GM23338 (cell line): ENCODE measurements around the gene COL4A6.

Experiments
- CREB1 ChIP-seq: fragments of 250-450 bp; sonication (Bioruptor Pico); IDR thresholded peaks from 2 replicates; pipeline ENCODE4 v1.5.0; 2020; ENCODE audit warnings: low read depth, mild to moderate bottlenecking, moderate library complexity
- CTCF ChIP-seq, 2 experiments: fragments of 200-600 bp in 1 of 2; sonication (generic) in 1 of 2; conservative IDR thresholded peaks; 2 replicates each; pipeline versions ENCODE4 v1.5.1 to v1.6.1; 2016 to 2017; ENCODE audit warnings: antibody characterized with exemption in 2 of 2, low read depth in 2 of 2, mild to moderate bottlenecking in 2 of 2, moderate library complexity in 1 of 2
- ETS1 ChIP-seq: IDR thresholded peaks from 2 replicates; pipeline ENCODE4 v1.6.1; 2016; ENCODE audit warnings: antibody characterized with exemption
- EZH2 ChIP-seq: fragments of 200-600 bp; sonication (generic); IDR thresholded peaks from one replicate; pipeline ENCODE4 v1.8.0; 2017; ENCODE audit warnings: antibody characterized with exemption, mild to moderate bottlenecking, low read depth; ENCODE audit not compliant: unreplicated experiment
- EZH2phosphoT487 ChIP-seq: fragments of 200-600 bp; sonication (generic); IDR thresholded peaks from one replicate; pipeline ENCODE4 v1.8.1; 2018; ENCODE audit warnings: antibody characterized with exemption; ENCODE audit not compliant: unreplicated experiment
- JUNB ChIP-seq: IDR thresholded peaks from one replicate; pipeline ENCODE4 v1.6.1; 2016; ENCODE audit warnings: antibody characterized with exemption; ENCODE audit not compliant: unreplicated experiment
- POLR2AphosphoS5 ChIP-seq: IDR thresholded peaks from 2 replicates; pipeline ENCODE4 v1.6.1; 2016; ENCODE audit warnings: antibody characterized with exemption, low read depth
- REST ChIP-seq: IDR thresholded peaks from one replicate; pipeline ENCODE4 v1.6.1; 2018; ENCODE audit warnings: antibody characterized with exemption; ENCODE audit not compliant: unreplicated experiment
- STAT1 ChIP-seq: IDR thresholded peaks from one replicate; pipeline ENCODE4 v1.6.1; 2016; ENCODE audit warnings: antibody characterized with exemption; ENCODE audit not compliant: unreplicated experiment
- ZNF114 ChIP-seq: fragments of 250-450 bp; sonication (Bioruptor Pico); IDR thresholded peaks from 2 replicates; pipeline ENCODE4 v1.5.0; 2020; ENCODE audit warnings: mild to moderate bottlenecking, moderate library complexity
- ZNF331 ChIP-seq: fragments of 250-450 bp; sonication (Bioruptor Pico); IDR thresholded peaks from 2 replicates; pipeline ENCODE4 v1.5.0; 2020; ENCODE audit warnings: low read depth, mild to moderate bottlenecking, moderate library complexity

GRCh38 chrX:108223585-108223984, 214.6 kb downstream of the COL4A6 start:
- TF ChIP-seq CTCF (conservative IDR thresholded peaks at IDR 0.05; ENCODE audit: low read depth in 2 of 2), result no peak
- no peak for TF ChIP-seq REST
- TF ChIP-seq CREB1 (CRISPR knock-in tag), result no peak
- no peak for TF ChIP-seq EZH2
- no peak for TF ChIP-seq JUNB
- no peak for TF ChIP-seq EZH2phosphoT487
- no peak for TF ChIP-seq POLR2AphosphoS5
- no peak for TF ChIP-seq ETS1
- no peak for TF ChIP-seq STAT1
- no peak for TF ChIP-seq ZNF331
- TF ChIP-seq ZNF114 (CRISPR knock-in tag), result no peak
